K562 (cell line): Measurements from ENCODE around the gene GRK3. TPM values are rescaled to one million over a fixed set of nuclear protein-coding genes. Genes with fewer than 3 reads are reported as not detected.

Experiments
- ATAC-seq: fragments of 200-7000 bp; cut with Tn5 transposase; 3 replicates; pipeline ENCODE4 v1.9.1; 2020; ENCODE audit warnings: moderate library complexity
- BruUV-seq: library from RNA; stranded (reverse); fragments of 400-500 nt; replicated peaks from 2 replicates; lab custom pipeline; 2021; lab: Mats Ljungman, UMichigan
- CTCF ChIA-PET: fragments of 300-600 bp; formaldehyde crosslinking; extraction: SDS; loops from one replicate; lab custom pipeline; 2021; ENCODE audit warnings: low intra/inter-chr PET ratio; lab: Yijun Ruan, JAX
- POLR2A ChIA-PET: fragments of 300-600, 350-650 bp; sonication (Branson Sonifier 250); formaldehyde crosslinking; extraction: SDS; loops from one replicate; lab custom pipeline; 2021; ENCODE audit warnings: antibody characterized with exemption, inconsistent platforms; lab: Yijun Ruan, JAX
- DNase-seq, 4 experiments: peaks; one replicate each; pipeline versions ENCODE4 v3.0.0 to v3.0.0-alpha.2; 2011 to 2018; ENCODE audit warnings: low spot score in 3 of 4, mixed read lengths in 3 of 4; ENCODE audit errors: extremely low read depth in 1 of 4
- FAIRE-seq: peaks from 2 replicates; lab custom pipeline; 2011; peaks lifted over from hg19 to GRCh38; lab: Jason Lieb, UNC
- H2AFZ ChIP-seq: 2 replicates; pipeline ENCODE4 v1.6.0; 2011; ENCODE audit warnings: low read depth, low read length, control low read depth, inconsistent platforms
- H3K27ac ChIP-seq: fragments of 200-600 bp; 3 replicates; pipeline ENCODE4 v1.8.0; 2011; ENCODE audit warnings: low read depth, mild to moderate bottlenecking, control low read depth, inconsistent platforms, low read length, moderate library complexity, mixed read lengths; ENCODE audit errors: extremely low read depth
- H3K27me3 ChIP-seq, 2 experiments: fragments of 300-600 bp in 1 of 2; 2 replicates in 1 of 2; 3 replicates in 1 of 2; pipeline versions ENCODE4 v1.6.0 to v1.8.0; 2011; ENCODE audit warnings: inconsistent platforms in 2 of 2, low read length in 2 of 2, mild to moderate bottlenecking in 1 of 2, mixed read lengths in 1 of 2, moderate library complexity in 1 of 2; ENCODE audit not compliant: control insufficient read depth in 2 of 2, insufficient read depth in 2 of 2
- H3K36me3 ChIP-seq: fragments of 300-600 bp; 3 replicates; pipeline ENCODE4 v1.8.0; 2011; ENCODE audit warnings: mild to moderate bottlenecking, low read length, inconsistent platforms; ENCODE audit not compliant: control insufficient read depth, insufficient read depth
- H3K4me1 ChIP-seq, 2 experiments: fragments of 200-600 bp in 1 of 2; replicated peaks in 1 of 2; 2 replicates in 1 of 2; 3 replicates in 1 of 2; pipeline versions ENCODE4 v1.5.1 to v1.8.0; 2011; ENCODE audit warnings: inconsistent platforms in 2 of 2, low read length in 2 of 2, mild to moderate bottlenecking in 1 of 2, mixed read lengths in 1 of 2, moderate library complexity in 1 of 2; ENCODE audit not compliant: control insufficient read depth in 2 of 2, insufficient read depth in 2 of 2
- H3K4me2 ChIP-seq: 2 replicates; pipeline ENCODE4 v1.6.1; 2011; ENCODE audit warnings: low read length, control low read depth, inconsistent platforms, mixed read lengths; ENCODE audit not compliant: insufficient read depth
- H3K4me3 ChIP-seq: fragments of 200-600 bp; sonication (generic), shearing (Covaris generic); 2 replicates; pipeline ENCODE4 v1.5.1; 2016; ENCODE audit warnings: control low read depth, inconsistent platforms
- H3K79me2 ChIP-seq: fragments of 200-600 bp; 3 replicates; pipeline ENCODE4 v1.8.0; 2011; ENCODE audit warnings: low read length, inconsistent platforms; ENCODE audit not compliant: control insufficient read depth, insufficient read depth
- H3K9ac ChIP-seq, 2 experiments: 2 replicates each; pipeline versions ENCODE4 v1.6.0 to v1.6.1; 2011; ENCODE audit warnings: low read depth in 2 of 2, low read length in 2 of 2, control low read depth in 1 of 2, inconsistent platforms in 1 of 2, mild to moderate bottlenecking in 1 of 2, mixed read lengths in 1 of 2; ENCODE audit not compliant: insufficient read depth in 1 of 2
- H3K9me1 ChIP-seq: one replicate; pipeline ENCODE4 v1.6.0; 2011; ENCODE audit warnings: inconsistent platforms, mild to moderate bottlenecking, low read length, moderate library complexity; ENCODE audit not compliant: control insufficient read depth, insufficient read depth
- H3K9me3 ChIP-seq: replicated peaks from 2 replicates; pipeline ENCODE4 v1.5.1; 2011; ENCODE audit warnings: low read depth, low read length, inconsistent platforms; ENCODE audit not compliant: control insufficient read depth, insufficient read depth
- H4K20me1 ChIP-seq: replicated peaks from 2 replicates; pipeline ENCODE4 v1.6.1; 2011; ENCODE audit warnings: low read length, inconsistent platforms, mixed read lengths; ENCODE audit not compliant: control insufficient read depth, insufficient read depth
- FIP1L1 ChIP-seq: fragments of 200-400 bp; formaldehyde crosslinking; IDR thresholded peaks from 2 replicates; pipeline ENCODE4 v1.6.1; 2018; ENCODE audit warnings: mild to moderate bottlenecking, low read depth, low read length; ENCODE audit not compliant: poor library complexity, severe bottlenecking
- KLF6 ChIP-seq: fragments of 250-450 bp; sonication (Bioruptor Pico); IDR thresholded peaks from 2 replicates; pipeline ENCODE4 v1.4.0; 2020; ENCODE audit warnings: mild to moderate bottlenecking, moderate library complexity, borderline replicate concordance
- ZFX ChIP-seq: sonication (generic); formaldehyde crosslinking; IDR thresholded peaks from 2 replicates; pipeline ENCODE4 v1.8.0; 2022; ENCODE audit warnings: mild to moderate bottlenecking, missing genetic modification reagents, moderate library complexity
- ZNF174 ChIP-seq: fragments of 250-450 bp; sonication (Bioruptor Pico); IDR thresholded peaks from 2 replicates; pipeline ENCODE4 v1.4.0; 2020; ENCODE audit warnings: mild to moderate bottlenecking
- ZNF431 ChIP-seq: sonication (generic); formaldehyde crosslinking; IDR thresholded peaks from 2 replicates; pipeline ENCODE4 v1.8.0; 2022; ENCODE audit warnings: mild to moderate bottlenecking, missing genetic modification reagents
- WGBS: fragments of 100-300 bp; shearing (Covaris generic); methylation state at CpG from one replicate; pipeline ENCODE4 v1.1.6; 2016; ENCODE audit warnings: low coverage, mixed read lengths; ENCODE audit not compliant: insufficient coverage; ENCODE audit errors: missing lambda C conversion rate; 5-methylcytosine and 5-hydroxymethylcytosine counted together
- in situ Hi-C: fragments of 300-500 bp; cut with MboI; formaldehyde crosslinking; loops from 4 replicates; pipeline ENCODE4 v1.15.0; 2018; ENCODE audit warnings: inconsistent platforms, mixed read lengths
- intact Hi-C: fragments of 100-400 bp; cut with micrococcal nuclease; formaldehyde crosslinking; loops from 2 replicates; pipeline ENCODE4 v1.14.2; 2022
- polyA plus RNA-seq, 8 experiments: library from polyadenylated mRNA; depleted of rRNA in 4 of 8; stranded (reverse) in 5 of 8; unstranded in 3 of 8; fragments of >200 nt; fragmentation: Nextera tagmentation in 2 of 8; fragmentation: Illumina TruSeq in 1 of 8; extraction: Ambion mirVana in 2 of 8; extraction: Trizol in 1 of 8; gene quantifications; 2 replicates each; pipeline versions ENCODE4 v1.2.1 to v1.2.3, GENCODE V29; 2011 to 2014; ENCODE audit warnings: inconsistent platforms in 1 of 8, missing spikeins in 1 of 8
- total RNA-seq, 7 experiments: library from RNA; depleted of rRNA in 6 of 7; stranded (reverse); fragments of >200 nt in 6 of 7; fragmentation: Illumina TruSeq in 2 of 7; extraction: Trizol in 2 of 7; gene quantifications; 2 replicates each; pipeline versions ENCODE4 v1.2.1 to v1.2.3, GENCODE V29; 2011 to 2021; ENCODE audit warnings: low replicate concordance in 1 of 7

Gene GRK3
- total and polyA plus RNA-seq, 9 of the 15 experiments (the other 6 are each of a cell fraction or from before 2014, with no cell fraction given), result 1.4 to 7.6 (median 3.6) TPM

DNA sequence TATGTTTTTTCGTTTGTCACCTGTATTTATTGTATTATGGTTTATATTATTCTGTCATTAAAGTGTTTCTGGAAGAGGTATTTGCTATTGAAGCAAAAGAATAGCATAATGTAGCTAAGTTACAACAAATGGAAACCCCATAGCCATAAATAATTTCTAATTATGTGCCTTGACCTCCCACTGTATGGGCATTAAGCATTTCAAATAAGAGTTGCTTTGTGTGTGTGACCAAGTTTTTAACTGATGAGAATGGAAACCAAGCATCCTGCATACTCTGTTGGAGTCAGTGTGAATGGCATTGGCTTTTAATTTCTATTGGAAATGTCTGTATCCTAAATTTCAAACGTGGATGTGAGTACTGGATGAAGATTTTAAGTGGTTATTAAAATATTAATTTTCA, 115.6 kb downstream of the GRK3 start:
- DNase-seq (no peak), ATAC-seq (no peak), FAIRE-seq (no peak)
- POLR2A ChIA-PET, result no interaction called here
- Histone ChIP-seq H3K36me3 (no peaks in the 10 kb centered on the region), H3K27ac (no peak overlapping the region), H3K4me1 (no peaks in the 10 kb centered on the region), H3K9me3 (no peaks in the 10 kb centered on the region), H3K9me1 (no peaks in the 10 kb centered on the region), H3K79me2 (no peaks in the 10 kb centered on the region), H3K9ac (no peak overlapping the region), H2AFZ (no peak overlapping the region), H4K20me1 (no peaks in the 10 kb centered on the region), H3K4me3 (no peak overlapping the region), H3K27me3 (no peaks in the 10 kb centered on the region), H3K4me2 (no peak overlapping the region)
- TF ChIP-seq ZNF431 (CRISPR knock-in tag) (no peak), ZNF174 (no peak)
- in situ Hi-C loops, result no loop called here
- no TSS peak for BruUV-seq
- WGBS, result 6% methylated on average over 2 of the region's 2 CpGs
- intact Hi-C loops, result no loop called here
- CTCF ChIA-PET, result no interaction called here

DNA sequence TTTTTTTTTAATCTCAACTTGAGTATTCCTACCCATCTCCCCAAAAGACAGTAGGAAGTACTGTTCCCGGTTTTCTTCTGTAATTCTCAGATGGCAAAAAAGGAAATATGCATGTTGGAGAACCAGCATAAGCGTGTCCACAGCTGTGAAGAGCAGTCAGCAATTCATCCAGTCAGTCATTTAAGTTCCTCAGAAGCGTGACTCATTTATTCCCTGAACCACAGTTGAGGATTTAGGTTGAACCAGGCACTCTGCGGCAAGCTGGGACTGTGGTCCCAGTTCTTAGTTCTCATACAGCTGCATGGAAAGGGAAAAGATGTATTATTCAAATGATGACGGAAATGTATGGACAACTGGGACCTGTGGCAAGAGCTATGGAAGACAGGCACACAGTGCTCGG, 116.5 kb downstream of the GRK3 start:
- ChIA-PET CTCF (no interaction called here), POLR2A (interaction anchor here (1.0 kb wide), 1 partner anchor 15 kb away, joined by 3 read pairs; no protein-coding TSS in a partner anchor)
- Histone ChIP-seq H3K4me1 (no peaks in the 10 kb centered on the region), H4K20me1 (no peaks in the 10 kb centered on the region), H3K9ac (no peak overlapping the region), H3K9me3 (no peaks in the 10 kb centered on the region), H3K9me1 (no peaks in the 10 kb centered on the region), H3K79me2 (no peaks in the 10 kb centered on the region), H3K27me3 (no peaks in the 10 kb centered on the region), H3K27ac (no peak overlapping the region), H2AFZ (no peak overlapping the region), H3K36me3 (no peaks in the 10 kb centered on the region), H3K4me3 (no peak overlapping the region), H3K4me2 (no peak overlapping the region)
- TF ChIP-seq FIP1L1 (no peak), KLF6 (no peak), ZFX (no peak)
- intact Hi-C loops, result no loop called here
- DNase-seq (no peak), ATAC-seq (no peak), FAIRE-seq (no peak)
- in situ Hi-C loops, result no loop called here
- WGBS, result 74% methylated on average over 5 of the region's 6 CpGs
- no TSS peak for BruUV-seq
